Activated CD4-positive, alpha-beta T cell treated with anti-CD3 and anti-CD28 coated beads, Interleukin-2, amount 10 ng/mL, durations not matched to agents 24 days and 14 days (primary cell): ENCODE results near the gene CLTC. TPM values are rescaled to one million over a fixed set of nuclear protein-coding genes. Genes with fewer than 3 reads are reported as not detected.

Experiments used
- DNase-seq: peaks from one replicate; pipeline ENCODE4 v3.0.0; 2022
- H3K27ac Mint-ChIP-seq: one replicate; pipeline ENCODE4 v1.8.0; 2022; ENCODE audit warnings: mild to moderate bottlenecking, mixed read lengths
- H3K27me3 Mint-ChIP-seq: one replicate; pipeline ENCODE4 v1.8.0; 2022; ENCODE audit warnings: mixed read lengths
- H3K36me3 Mint-ChIP-seq: one replicate; pipeline ENCODE4 v1.8.0; 2022; ENCODE audit warnings: low read depth, mild to moderate bottlenecking, mixed read lengths
- H3K4me1 Mint-ChIP-seq: one replicate; pipeline ENCODE4 v1.8.0; 2021; ENCODE audit warnings: mixed read lengths
- H3K4me3 Mint-ChIP-seq: one replicate; pipeline ENCODE4 v1.8.0; 2022; ENCODE audit warnings: mild to moderate bottlenecking, moderate library complexity, mixed read lengths
- H3K9me3 Mint-ChIP-seq: one replicate; pipeline ENCODE4 v1.8.0; 2021; ENCODE audit warnings: mixed read lengths
- intact Hi-C: fragments of 100-400 bp; cut with micrococcal nuclease; formaldehyde crosslinking; loops from one replicate; pipeline ENCODE4 v1.15.1; 2023
- total RNA-seq: library from RNA; stranded (reverse); gene quantifications from 2 replicates; pipeline ENCODE4 v1.2.3, GENCODE V29; 2022

The CLTC gene
- total RNA-seq, 1 donor from 2014 or later, result 187 TPM

DNA sequence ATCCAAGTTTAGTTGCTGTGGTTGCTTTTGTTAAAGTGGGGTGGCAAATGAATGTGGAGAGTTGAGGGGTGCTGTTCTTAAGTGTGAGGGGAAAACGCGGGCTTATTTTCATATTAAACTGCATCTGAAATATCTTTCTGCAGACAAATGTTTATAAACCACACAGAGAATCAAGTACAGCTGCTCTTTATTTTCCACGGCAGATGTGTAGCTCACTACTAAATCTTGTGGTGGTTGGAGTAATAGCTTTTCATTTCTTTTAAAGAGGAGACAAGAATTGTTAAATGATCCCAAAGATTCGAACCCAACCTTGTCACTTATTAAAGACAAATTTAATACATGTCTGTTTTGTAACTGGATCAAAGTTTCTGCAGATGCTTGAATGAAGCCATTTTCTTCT is 2.1 kb downstream of the CLTC start:
- Mint-ChIP-seq H3K9me3 (no peaks in the 10 kb centered on the region), H3K36me3 (peaks cover 22% of the 10 kb centered on the region), H3K27ac (peak overlapping the region; percentile 20), H3K4me3 (peak overlapping the region; percentile 91), H3K4me1 (peaks cover 50% of the 10 kb centered on the region), H3K27me3 (peaks cover 2% of the 10 kb centered on the region)
- intact Hi-C loops, result no loop called here
- no peak for DNase-seq

DNA sequence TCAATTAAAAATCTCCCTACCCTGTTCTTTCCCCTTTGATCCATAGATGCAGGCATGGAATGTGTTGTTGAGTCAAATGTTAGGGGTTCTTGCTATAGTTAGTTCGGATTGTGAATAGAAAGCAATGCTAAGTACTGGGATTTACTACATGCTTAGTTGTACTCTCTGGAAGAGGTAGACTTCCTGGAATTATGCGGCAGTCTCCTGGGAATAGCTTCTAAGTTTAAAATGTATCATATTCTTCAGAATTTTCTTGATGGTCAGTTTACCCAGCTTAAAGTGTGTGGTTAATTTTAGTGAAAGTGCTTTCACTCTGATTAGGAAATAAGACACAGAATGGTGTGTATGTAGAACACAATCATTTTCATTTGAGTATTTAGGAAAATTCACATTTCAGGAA is 3.5 kb downstream of the CLTC start:
- Mint-ChIP-seq H3K4me3 (peak overlapping the region; percentile 33), H3K27ac (no peak overlapping the region), H3K4me1 (peaks cover 43% of the 10 kb centered on the region), H3K9me3 (no peaks in the 10 kb centered on the region), H3K36me3 (peaks cover 26% of the 10 kb centered on the region), H3K27me3 (peaks cover 2% of the 10 kb centered on the region)
- intact Hi-C loops, result no loop called here
- DNase-seq, result no peak

GRCh38 chr17:59626756-59627155 is 7.1 kb downstream of the CLTC start:
- intact Hi-C loops, result loop anchor here (2.0 kb wide), 1 partner anchor 16 kb away; no protein-coding TSS in a partner anchor
- H3K27ac Mint-ChIP-seq, result no peak overlapping the region
- peaks cover 43% of the 10 kb centered on the region for H3K4me1 Mint-ChIP-seq
- no peaks in the 10 kb centered on the region for H3K27me3 Mint-ChIP-seq
- no peak overlapping the region for H3K4me3 Mint-ChIP-seq
- DNase-seq, result no peak
- H3K9me3 Mint-ChIP-seq, result no peaks in the 10 kb centered on the region
- peaks cover 31% of the 10 kb centered on the region for H3K36me3 Mint-ChIP-seq

DNA sequence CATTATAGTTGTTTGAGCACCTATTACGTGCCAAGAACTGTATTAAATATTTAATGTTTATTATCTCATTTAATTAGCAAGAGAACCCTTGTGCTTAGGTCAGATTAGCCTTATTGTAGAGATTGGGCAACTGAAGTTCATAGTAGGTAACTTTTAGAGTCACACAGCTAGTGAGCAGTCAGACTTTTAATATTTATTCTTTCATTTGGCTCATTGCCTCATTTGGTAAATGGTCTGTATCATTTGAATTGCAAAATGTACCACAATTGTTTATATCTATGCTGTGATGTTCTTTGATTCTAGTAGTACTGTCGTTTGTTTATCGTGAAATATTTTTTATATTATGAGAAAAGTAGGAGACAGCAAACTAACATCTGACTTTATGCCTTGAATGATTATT is 7.6 kb downstream of the CLTC start:
- DNase-seq, result no peak
- intact Hi-C loops, result loop anchor here (2.0 kb wide), 1 partner anchor 16 kb away; no protein-coding TSS in a partner anchor
- H3K9me3 Mint-ChIP-seq, result no peaks in the 10 kb centered on the region
- no peak overlapping the region for H3K4me3 Mint-ChIP-seq
- no peaks in the 10 kb centered on the region for H3K27me3 Mint-ChIP-seq
- H3K36me3 Mint-ChIP-seq, result peaks cover 31% of the 10 kb centered on the region
- no peak overlapping the region for H3K27ac Mint-ChIP-seq
- peaks cover 41% of the 10 kb centered on the region for H3K4me1 Mint-ChIP-seq

DNA sequence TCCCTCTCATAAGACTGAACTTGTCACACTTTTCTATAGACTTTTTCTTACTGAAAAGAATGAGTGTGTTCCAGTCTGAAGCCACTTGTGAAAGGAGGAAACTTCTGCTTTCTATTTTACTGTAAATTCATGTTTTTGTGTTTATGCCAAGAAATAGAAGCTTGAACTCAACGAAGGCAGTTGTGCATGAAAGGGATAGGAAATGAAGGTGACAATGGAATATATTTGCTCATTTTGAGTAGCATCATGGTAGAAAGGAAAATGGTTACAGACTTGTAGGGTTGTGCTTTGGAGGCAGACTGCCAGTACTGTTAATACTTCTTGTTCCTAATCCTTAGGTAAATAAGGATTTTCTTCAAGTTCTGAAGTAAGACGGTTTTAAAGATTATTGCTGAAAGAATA is 8.1 kb downstream of the CLTC start:
- Mint-ChIP-seq H3K4me3 (no peak overlapping the region), H3K27me3 (no peaks in the 10 kb centered on the region), H3K27ac (peak overlapping the region; percentile 59), H3K4me1 (peaks cover 41% of the 10 kb centered on the region), H3K36me3 (peaks cover 31% of the 10 kb centered on the region), H3K9me3 (no peaks in the 10 kb centered on the region)
- DNase-seq, result no peak
- intact Hi-C loops, result loop anchor here (2.0 kb wide), 1 partner anchor 15 kb away; no protein-coding TSS in a partner anchor

GRCh38 chr17:59629174-59629573 is 9.5 kb downstream of the CLTC start:
- Mint-ChIP-seq H3K27ac (no peak overlapping the region), H3K9me3 (no peaks in the 10 kb centered on the region), H3K36me3 (peaks cover 25% of the 10 kb centered on the region), H3K4me1 (peaks cover 42% of the 10 kb centered on the region), H3K27me3 (no peaks in the 10 kb centered on the region), H3K4me3 (no peak overlapping the region)
- DNase-seq, result no peak
- intact Hi-C loops, result no loop called here

DNA sequence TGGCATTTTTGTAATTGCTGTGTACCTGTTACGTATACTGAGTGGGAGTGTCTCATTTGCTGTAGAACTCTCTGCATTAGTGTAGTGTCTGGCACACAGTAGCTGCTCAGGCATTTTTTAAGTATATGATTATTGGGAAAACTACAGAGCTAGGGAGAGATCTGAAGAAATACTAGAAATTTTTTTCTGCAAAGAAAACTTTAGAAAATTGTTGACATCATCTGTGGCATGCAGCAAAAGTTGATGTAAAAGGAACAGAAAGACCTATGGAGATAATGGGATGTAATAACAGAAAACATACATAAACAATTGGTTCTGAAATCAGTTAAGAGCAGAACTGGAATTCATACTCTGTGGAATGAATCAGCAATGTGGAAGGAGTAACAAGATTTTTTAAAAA is 11.6 kb downstream of the CLTC start:
- Mint-ChIP-seq H3K36me3 (peaks cover 22% of the 10 kb centered on the region), H3K27me3 (no peaks in the 10 kb centered on the region), H3K4me3 (no peak overlapping the region), H3K4me1 (peaks cover 51% of the 10 kb centered on the region), H3K9me3 (no peaks in the 10 kb centered on the region), H3K27ac (peak overlapping the region; percentile 10)
- DNase-seq, result no peak
- intact Hi-C loops, result no loop called here

GRCh38 chr17:59632398-59632797 is 12.7 kb downstream of the CLTC start:
- Mint-ChIP-seq H3K36me3 (peaks cover 22% of the 10 kb centered on the region), H3K4me3 (no peak overlapping the region), H3K4me1 (peaks cover 48% of the 10 kb centered on the region), H3K27ac (no peak overlapping the region), H3K9me3 (no peaks in the 10 kb centered on the region), H3K27me3 (no peaks in the 10 kb centered on the region)
- intact Hi-C loops, result no loop called here
- DNase-seq, result no peak

DNA sequence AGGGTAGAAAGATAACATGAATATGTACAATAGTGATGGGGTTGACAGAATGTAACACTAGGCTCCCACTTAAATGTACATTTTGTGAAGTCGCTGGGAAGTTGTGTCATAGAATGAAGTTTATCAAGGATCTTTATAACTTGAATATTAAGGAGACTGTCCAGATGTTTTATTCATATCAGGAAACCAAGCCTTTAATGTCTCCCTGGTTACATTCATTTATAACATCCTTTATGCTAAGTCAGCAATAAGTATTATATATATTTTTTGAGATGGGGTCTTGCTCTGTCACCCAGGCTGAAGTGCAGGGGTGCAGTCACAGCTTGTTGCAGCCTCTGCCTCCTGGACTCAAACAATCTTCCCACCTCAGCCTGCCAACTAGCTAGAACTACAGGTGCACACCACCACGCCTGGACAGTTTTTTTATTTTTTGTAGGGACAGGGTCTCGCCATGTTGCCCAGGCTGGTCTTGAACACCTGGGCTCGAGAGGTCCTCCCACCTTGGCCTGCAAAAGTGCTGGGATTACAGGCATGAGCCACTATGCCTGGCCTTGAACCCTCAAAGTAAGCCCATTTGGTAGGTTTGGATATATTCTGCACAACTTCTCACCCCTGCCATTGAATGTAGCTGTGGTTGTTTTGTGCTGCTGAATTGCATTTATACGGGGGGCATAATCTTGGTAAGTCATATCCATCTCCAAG is 14.1 kb downstream of the CLTC start:
- Mint-ChIP-seq H3K27me3 (no peaks in the 10 kb centered on the region), H3K4me1 (peaks cover 42% of the 10 kb centered on the region), H3K27ac (peak overlapping the region; percentile 60), H3K9me3 (no peaks in the 10 kb centered on the region), H3K4me3 (no peak overlapping the region), H3K36me3 (peaks cover 15% of the 10 kb centered on the region)
- intact Hi-C loops, result no loop called here
- DNase-seq, result no peak

- Mint-ChIP-seq H3K36me3 (peaks cover 10% of the 10 kb centered on the region), H3K4me1 (peaks cover 43% of the 10 kb centered on the region), H3K4me3 (peak overlapping the region; percentile 12), H3K27ac (peak overlapping the region; percentile 50), H3K27me3 (no peaks in the 10 kb centered on the region), H3K9me3 (no peaks in the 10 kb centered on the region)
- DNase-seq, result peak; percentile 64
- intact Hi-C loops, result no loop called here
These were observed 15.2 kb downstream of the CLTC start for GRCh38 chr17:59634632-59635541.

DNA sequence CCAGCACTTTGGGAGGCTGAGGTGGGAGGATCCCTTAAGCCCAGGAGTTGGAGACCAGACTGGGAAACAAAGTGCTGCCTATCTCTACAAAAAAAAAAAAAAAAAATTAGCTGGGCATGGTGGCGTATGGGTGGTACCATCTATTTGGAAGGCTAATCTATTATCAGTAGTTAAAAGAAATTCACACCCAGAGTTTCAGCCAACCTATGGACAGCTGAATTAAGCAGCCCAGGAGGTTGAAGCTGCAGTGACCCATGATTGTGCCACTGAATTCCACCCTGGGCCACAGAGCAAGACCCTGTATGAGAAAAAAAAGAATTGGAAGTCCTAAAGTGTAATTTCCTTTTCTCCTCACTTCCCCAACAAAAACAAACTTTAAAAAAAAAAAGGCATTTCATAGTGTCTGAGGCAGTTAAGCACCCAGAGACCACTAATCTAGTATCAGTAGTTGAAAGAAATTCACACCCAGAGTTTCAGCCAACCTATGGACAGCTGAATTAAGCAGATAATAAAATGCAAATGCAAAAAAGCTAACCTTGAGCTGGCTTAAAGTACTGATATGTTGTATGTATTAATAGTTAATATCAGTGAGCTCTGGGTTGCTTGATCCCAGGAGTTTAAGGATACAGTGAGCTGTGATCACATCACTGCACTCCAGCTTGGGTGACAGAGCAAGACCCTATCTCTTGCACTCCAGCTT is 18.1 kb downstream of the CLTC start:
- Mint-ChIP-seq H3K27ac (no peak overlapping the region), H3K36me3 (no peaks in the 10 kb centered on the region), H3K9me3 (no peaks in the 10 kb centered on the region), H3K27me3 (no peaks in the 10 kb centered on the region), H3K4me3 (no peak overlapping the region), H3K4me1 (peaks cover 47% of the 10 kb centered on the region)
- DNase-seq, result no peak
- intact Hi-C loops, result no loop called here

GRCh38 chr17:59638553-59638952 is 18.9 kb downstream of the CLTC start:
- intact Hi-C loops, result no loop called here
- H3K27ac Mint-ChIP-seq, result no peak overlapping the region
- no peaks in the 10 kb centered on the region for H3K27me3 Mint-ChIP-seq
- H3K36me3 Mint-ChIP-seq, result peaks cover 2% of the 10 kb centered on the region
- no peak overlapping the region for H3K4me3 Mint-ChIP-seq
- DNase-seq, result no peak
- peaks cover 45% of the 10 kb centered on the region for H3K4me1 Mint-ChIP-seq
- H3K9me3 Mint-ChIP-seq, result no peaks in the 10 kb centered on the region

DNA sequence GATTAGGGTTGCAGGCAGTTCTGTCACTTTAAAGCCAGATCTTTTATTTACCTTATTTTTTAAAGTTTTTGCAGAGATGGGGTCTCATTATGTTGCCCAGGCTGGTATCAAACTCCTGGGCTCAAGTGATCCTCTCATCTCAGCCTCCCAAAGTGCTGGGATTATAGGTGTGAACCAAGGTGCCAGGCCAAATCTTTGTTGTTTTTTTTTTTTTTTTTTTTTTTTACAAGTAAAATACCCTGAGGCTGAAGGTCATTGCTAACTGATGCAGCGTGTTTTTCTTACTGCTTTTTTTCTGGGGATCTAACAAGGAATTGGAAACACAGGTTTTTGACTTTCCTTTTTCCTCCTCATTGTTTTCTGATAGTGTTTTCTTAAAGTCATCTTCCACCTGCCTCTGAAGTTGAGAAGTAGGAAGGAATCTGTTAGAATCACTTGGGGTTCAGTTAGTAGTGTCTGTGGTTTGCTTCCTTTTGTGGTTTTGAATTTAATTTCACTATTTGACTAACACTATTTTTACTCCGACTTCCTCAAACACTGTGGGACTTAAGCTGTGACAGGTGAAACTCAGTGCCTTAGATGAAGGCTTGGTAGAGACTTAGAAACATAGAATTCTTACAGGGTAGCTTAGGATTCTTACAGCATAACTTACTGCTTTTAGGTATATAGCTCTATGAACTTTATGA is 22.2 kb downstream of the CLTC start:
- intact Hi-C loops, result loop anchor here (1.0 to 2.0 kb wide), 2 partner anchors 15 to 23 kb away; partner anchors contain the start of gene CLTC
- Mint-ChIP-seq H3K27ac (peak overlapping the region; percentile 56), H3K4me3 (peak overlapping the region; percentile 65), H3K36me3 (peaks cover 26% of the 10 kb centered on the region), H3K27me3 (no peaks in the 10 kb centered on the region), H3K4me1 (peaks cover 35% of the 10 kb centered on the region), H3K9me3 (no peaks in the 10 kb centered on the region)
- DNase-seq, result peak; percentile 73
